Measurements from ENCODE around the gene CDYL2.
"Not testable (repeated sequence)": the region's sequence is repeated elsewhere in the genome, so short reads cannot be mapped to it uniquely, and the experiment has no call there.

The CDYL2 gene

DNA sequence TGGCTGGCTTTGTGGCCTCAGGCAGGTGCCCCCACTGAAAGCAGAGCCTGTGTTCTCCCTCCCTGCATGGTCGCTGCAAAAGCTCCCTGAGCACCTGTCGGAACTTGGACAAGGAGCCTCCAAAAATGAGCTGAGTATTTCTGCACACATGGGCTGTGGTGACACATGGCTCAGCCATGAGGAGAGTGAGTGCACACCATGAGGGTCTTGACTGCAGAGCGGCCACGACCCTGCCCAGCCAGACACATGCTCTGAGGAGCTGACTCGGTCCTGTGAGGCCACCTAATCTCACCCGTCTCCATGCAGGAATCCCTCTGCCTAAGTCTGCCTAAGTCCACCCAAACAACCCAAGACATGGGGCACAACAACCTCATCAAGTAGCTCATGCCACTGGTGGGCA is 134.7 kb downstream of the CDYL2 start:
- no peak for DNase-seq (ENCODE audit: low spot score)

DNA sequence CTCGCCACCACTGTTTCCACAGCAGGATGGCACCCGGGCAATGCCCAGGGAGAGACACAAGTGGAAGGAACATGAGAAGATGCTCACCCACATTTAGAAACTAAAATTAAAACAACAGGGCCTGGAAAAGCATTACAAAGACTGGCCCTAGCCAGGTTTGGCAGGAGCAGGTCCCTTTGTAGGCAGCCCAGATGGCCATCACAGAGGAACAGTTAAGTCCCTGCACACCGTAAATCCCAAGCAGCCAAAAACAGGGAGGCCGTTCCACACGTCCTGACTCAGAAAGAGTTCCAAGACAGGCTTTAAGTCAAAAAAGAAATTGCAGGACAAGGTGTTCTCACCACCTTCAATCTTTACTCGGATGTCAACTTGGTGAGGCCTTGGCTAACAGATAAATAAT is 136.5 kb downstream of the CDYL2 start:
- DNase-seq (ENCODE audit: low spot score) = no peak

GRCh38 chr16:80667251-80667560 is 137.2 kb downstream of the CDYL2 start:
- no peak for DNase-seq (ENCODE audit: low spot score)

GRCh38 chr16:80666378-80667250 is 137.8 kb downstream of the CDYL2 start:
- no peak for DNase-seq (ENCODE audit: low spot score)

DNA sequence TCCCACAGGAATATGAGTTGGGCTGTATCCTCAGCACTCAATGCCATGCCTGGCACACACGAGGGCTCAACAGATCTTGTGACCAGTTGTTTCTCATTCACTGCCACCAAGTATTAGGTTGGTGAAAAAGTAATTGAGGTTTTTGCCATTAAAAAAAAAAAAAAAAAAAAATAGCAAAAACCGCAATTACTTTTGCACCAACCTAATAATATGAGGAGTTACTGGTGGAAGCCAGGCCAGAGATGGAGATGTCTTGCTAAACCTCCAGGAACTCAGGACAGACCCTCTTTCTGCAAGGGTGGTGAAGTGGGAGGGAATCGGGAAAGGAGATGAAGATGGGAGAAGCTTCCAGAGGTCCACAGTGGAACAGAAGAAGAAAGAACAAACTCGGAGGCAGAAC is 139.0 kb downstream of the CDYL2 start:
- DNase-seq (ENCODE audit: low spot score) = no peak

- no peak for DNase-seq (ENCODE audit: low spot score)
Observed at GRCh38 chr16:80664786-80665185, 139.6 kb downstream of the CDYL2 start.

- no peak for DNase-seq (ENCODE audit: low spot score)
Observed at GRCh38 chr16:80664226-80664625, 140.2 kb downstream of the CDYL2 start.

DNA sequence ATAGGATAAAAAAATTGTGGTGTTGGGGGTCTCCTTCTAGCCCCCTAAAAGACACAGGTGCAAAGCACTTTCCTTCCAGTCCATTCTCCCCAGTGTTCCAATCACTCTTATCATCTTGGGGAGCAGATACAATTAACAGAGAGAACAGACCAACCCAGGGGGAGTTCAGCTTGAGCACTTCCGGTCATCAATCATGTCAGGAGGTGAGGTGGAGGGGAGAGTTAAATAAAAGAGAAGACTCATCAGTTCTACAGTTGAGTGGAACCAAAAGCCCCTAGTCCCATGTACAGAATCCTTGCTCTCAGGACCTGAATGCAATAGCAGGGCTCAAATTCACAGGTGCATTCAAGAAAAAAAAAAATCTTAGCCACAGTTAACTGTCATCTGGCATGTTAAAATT is 141.3 kb downstream of the CDYL2 start:
- no peak for DNase-seq (ENCODE audit: low spot score)

DNA sequence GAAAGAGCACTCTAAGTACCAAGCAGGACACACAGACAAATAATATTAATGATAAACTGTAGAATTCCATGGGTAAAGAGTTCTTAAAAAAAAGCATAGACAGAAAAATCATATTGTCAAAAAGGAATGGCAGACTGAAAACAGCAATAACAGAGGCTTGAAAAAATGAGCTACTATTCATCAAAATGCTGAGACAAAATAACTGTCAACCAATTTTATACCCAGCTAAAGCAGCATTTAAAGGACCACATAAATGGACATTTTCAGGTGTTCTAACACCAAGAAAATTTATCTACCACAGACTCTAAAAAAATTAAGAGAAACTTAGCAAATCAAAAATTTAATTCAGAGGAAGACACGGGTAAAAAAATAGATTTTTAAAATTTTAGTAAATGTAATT is 144.5 kb downstream of the CDYL2 start:
- no peak for DNase-seq (ENCODE audit: low spot score)

GRCh38 chr16:80656711-80657150 is 147.7 kb downstream of the CDYL2 start:
- no peak for DNase-seq (ENCODE audit: low spot score)

GRCh38 chr16:80656161-80656560 is 148.2 kb downstream of the CDYL2 start:
- no peak for DNase-seq (ENCODE audit: low spot score)

DNA sequence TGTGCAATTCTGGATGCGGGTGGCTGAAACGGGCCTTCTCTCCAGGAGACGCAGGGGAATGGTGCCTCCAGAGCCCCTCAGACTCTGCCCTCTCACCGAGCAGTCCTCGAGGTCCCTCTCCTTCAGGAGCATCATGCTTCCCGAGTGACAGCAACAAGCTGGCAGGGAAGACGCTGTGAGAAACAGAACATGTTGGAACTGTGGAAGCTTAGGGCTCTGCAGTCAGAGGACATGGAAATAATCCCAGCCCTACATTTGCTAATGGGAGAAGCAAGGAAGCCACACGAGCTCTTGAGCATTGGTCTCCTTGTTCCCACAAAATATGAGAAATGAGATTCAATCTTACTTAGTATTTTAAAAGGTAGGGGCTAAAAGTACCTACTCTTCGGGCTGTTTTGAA is 148.6 kb downstream of the CDYL2 start:
- no peak for DNase-seq (ENCODE audit: low spot score)

- no peak for DNase-seq (ENCODE audit: low spot score)
Observed at GRCh38 chr16:80654094-80654862, 150.1 kb downstream of the CDYL2 start.

GRCh38 chr16:80652441-80652840 is 152.0 kb downstream of the CDYL2 start:
- no peak for DNase-seq (ENCODE audit: low spot score)

DNA sequence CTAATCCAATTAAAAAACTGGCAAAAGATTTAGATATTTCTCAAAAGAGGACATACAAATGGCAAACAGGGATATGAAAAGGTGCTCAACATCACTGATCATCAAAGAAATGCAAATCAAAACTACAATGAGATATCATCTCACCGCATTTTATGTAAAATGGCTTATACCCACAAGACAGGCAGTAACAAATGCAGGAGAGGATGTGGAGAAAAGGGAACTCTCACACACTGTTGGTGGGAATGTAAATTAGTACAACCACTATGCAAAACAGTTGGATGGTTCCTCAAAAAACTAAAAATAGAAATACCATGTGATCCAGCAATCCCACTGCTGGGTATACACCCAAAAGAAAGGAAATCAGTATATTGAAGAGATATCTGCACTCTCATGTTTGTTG is 154.1 kb downstream of the CDYL2 start:
- not testable (repeated sequence) for DNase-seq (ENCODE audit: low spot score)

DNA sequence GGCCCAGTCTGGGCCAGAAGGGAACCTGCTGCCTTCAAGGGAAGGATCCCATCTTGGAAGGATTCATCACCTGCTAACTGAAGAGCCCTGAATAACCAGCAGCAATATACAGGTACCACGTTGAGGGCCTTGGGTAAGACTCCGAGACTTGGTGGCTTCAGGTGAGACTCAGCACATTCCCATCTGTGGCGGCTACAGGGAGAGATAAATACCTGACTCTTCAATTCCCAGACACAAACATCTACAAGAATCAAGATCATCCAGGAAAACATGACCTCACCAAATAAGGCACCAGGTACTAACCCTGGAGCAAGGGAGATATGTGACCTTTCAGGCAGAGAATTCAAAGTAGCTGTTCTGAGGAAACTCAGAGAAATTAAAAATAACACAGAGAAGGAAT is 164.1 kb downstream of the CDYL2 start:
- DNase-seq (ENCODE audit: low spot score) = no peak

DNA sequence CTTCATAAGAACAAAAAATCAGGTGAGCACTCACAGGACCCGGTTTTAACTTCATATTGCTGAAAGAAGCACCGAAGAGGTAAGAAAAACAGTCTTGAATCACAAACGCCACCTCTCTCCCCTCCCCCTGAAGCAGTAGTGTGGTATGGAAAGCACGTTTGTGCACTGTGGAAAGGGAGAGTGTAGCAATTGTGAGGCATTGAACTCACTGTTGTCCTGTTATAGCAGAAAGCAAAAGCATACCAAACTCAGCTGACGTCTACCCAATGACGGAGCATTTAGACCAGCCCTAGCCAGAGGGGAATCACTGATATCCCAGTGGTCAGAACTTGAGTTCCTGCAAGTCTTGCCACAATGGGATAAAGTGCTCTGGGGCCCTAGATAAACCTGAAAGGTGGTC is 164.8 kb downstream of the CDYL2 start:
- no peak for DNase-seq (ENCODE audit: low spot score)

- no peak for DNase-seq (ENCODE audit: low spot score)
Observed at GRCh38 chr16:80637621-80638020, 166.8 kb downstream of the CDYL2 start.

DNA sequence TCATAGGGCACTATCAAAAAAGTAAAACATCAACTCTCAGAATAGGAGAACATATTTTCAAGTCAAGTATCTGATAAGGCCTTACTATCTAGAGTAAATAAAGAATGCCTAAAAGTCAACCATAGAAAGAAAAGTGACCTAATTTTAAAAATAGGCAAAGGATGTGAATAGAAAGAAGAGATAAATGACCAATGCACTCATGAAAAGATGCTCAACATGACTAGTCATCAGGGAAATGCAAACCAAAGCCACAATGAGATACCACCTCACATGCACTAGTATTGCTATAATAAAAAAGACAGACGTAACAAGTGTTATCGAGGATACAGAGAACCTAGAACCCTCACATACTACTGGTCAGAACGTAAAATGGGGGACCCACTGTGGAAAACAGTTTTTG is 172.8 kb downstream of the CDYL2 start:
- DNase-seq (ENCODE audit: low spot score) = no peak

DNA sequence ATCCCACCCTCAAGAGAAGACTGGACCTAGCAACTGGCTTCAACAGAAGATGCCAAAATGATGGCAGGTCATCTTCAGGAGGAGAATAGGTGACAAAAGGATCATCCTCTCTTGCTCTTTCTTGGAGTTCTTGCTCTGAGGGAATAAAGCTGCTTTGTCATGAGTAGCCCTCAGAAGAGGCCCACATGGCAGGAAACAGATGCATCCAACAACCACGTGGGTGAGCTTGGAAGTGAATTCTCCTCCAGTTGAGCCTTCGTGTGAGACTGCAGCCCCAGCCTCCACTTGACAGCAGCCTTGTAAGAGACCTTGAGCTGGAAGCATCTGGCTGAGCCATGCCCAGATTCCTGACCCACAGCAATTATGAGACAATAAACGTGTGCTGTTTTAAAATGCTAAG is 176.1 kb downstream of the CDYL2 start:
- no peak for DNase-seq (ENCODE audit: low spot score)

- DNase-seq (ENCODE audit: low spot score) = no peak
Observed at GRCh38 chr16:80627108-80627507, 177.3 kb downstream of the CDYL2 start.

DNA sequence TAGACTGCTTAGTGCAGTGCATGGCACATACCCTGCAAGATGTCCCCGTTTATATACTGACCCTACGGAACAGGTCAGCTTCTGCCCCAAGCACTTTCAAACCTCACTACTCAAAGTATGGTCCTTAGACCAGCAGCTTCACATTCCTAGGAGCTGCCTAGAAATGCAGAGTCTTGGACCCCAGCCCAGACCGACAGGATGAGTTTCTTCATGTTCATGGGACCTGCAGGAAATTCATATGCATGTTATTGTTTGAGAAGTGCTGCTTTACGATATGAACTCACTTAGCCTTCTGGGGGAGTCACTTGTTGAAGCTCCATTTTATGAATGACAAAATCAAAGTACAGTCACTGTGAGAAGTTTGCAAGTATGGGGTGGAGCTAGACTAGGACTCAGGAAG is 181.0 kb downstream of the CDYL2 start:
- DNase-seq (ENCODE audit: low spot score) = no peak

DNA sequence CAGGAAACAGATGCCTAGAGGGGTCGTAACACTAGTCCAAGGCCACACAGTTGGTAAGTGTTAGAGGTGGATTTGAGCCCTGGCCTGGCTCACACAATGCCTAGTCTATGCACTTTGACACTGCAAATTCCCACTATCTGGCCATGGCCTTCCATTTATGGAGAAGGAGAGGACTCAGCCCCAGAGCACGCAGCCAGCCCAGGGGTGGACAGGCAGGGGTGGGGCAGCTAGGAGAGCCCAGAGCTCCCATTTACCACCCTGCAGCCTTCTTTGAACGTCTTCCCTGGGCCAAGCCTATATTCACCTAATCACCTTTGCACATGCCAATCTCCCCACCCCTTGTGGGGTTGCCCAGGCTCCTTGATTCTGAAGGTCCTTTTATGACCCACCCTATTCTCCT is 182.4 kb downstream of the CDYL2 start:
- DNase-seq (ENCODE audit: low spot score) = no peak
